ENCODE data around the gene ACSL4.
A peak's percentile ranks its signal among the peaks of the same experiment; 100 is the strongest.
"Not testable (repeated sequence)": the region's sequence is repeated elsewhere in the genome, so short reads cannot be mapped to it uniquely, and the experiment has no call there.

Gene ACSL4

GRCh38 chrX:109732807-109733612, at the start of gene ACSL4:
TSS of gene ACSL4 (minus strand) at chrX:109733257. CDS start at chrX:109683363, 49,894 bp downstream.
- DNase-seq, result peak; percentile 86

GRCh38 chrX:109777749-109778148, 44.7 kb upstream of the ACSL4 start:
- DNase-seq, result no peak

- no peak for DNase-seq
These were observed 43.9 kb upstream of the ACSL4 start for GRCh38 chrX:109776986-109777385.

GRCh38 chrX:109776432-109776831, 43.4 kb upstream of the ACSL4 start:
- DNase-seq, result no peak

- no peak for DNase-seq
These were observed 42.3 kb upstream of the ACSL4 start for GRCh38 chrX:109775386-109775785.

GRCh38 chrX:109774706-109775105, 41.6 kb upstream of the ACSL4 start:
- peak; percentile 47 for DNase-seq

- DNase-seq, result no peak
These were observed 41.1 kb upstream of the ACSL4 start for GRCh38 chrX:109774136-109774535.

GRCh38 chrX:109773374-109773773, 40.3 kb upstream of the ACSL4 start:
- DNase-seq, result no peak

GRCh38 chrX:109770780-109771179, 37.7 kb upstream of the ACSL4 start:
- no peak for DNase-seq

GRCh38 chrX:109760922-109761250, 27.8 kb upstream of the ACSL4 start:
- no peak for DNase-seq

- no peak for DNase-seq
These were observed 27.3 kb upstream of the ACSL4 start for GRCh38 chrX:109760209-109760921.

GRCh38 chrX:109753256-109753655, 20.2 kb upstream of the ACSL4 start:
- DNase-seq, result no peak

- no peak for DNase-seq
These were observed 18.6 kb upstream of the ACSL4 start for GRCh38 chrX:109751698-109752097.

- DNase-seq, result no peak
These were observed 16.1 kb upstream of the ACSL4 start for GRCh38 chrX:109749207-109749606.

- DNase-seq, result no peak
These were observed 14.6 kb upstream of the ACSL4 start for GRCh38 chrX:109747681-109748080.

- DNase-seq, result no peak
These were observed 9.7 kb upstream of the ACSL4 start for GRCh38 chrX:109742722-109743121.

- DNase-seq, result not testable (repeated sequence)
These were observed 7.8 kb upstream of the ACSL4 start for GRCh38 chrX:109740896-109741295.

- DNase-seq, result no peak
These were observed 7.4 kb upstream of the ACSL4 start for GRCh38 chrX:109740433-109740809.

- DNase-seq, result no peak
These were observed 6.8 kb upstream of the ACSL4 start for GRCh38 chrX:109739625-109740432.

- no peak for DNase-seq
These were observed 2.2 kb upstream of the ACSL4 start for GRCh38 chrX:109735202-109735744.

GRCh38 chrX:109733613-109734083, 591 bp upstream of the ACSL4 start:
- no peak for DNase-seq

GRCh38 chrX:109732017-109732801, 848 bp downstream of the ACSL4 start:
- DNase-seq, result peak; percentile 29

Data from activated CD4-positive, alpha-beta T cell treated with anti-CD3 and anti-CD28 coated beads, Interleukin-2, amount 50 U/mL, for 16 hours (primary cell).